ENCODE measurements around the gene PAM.

DNA sequence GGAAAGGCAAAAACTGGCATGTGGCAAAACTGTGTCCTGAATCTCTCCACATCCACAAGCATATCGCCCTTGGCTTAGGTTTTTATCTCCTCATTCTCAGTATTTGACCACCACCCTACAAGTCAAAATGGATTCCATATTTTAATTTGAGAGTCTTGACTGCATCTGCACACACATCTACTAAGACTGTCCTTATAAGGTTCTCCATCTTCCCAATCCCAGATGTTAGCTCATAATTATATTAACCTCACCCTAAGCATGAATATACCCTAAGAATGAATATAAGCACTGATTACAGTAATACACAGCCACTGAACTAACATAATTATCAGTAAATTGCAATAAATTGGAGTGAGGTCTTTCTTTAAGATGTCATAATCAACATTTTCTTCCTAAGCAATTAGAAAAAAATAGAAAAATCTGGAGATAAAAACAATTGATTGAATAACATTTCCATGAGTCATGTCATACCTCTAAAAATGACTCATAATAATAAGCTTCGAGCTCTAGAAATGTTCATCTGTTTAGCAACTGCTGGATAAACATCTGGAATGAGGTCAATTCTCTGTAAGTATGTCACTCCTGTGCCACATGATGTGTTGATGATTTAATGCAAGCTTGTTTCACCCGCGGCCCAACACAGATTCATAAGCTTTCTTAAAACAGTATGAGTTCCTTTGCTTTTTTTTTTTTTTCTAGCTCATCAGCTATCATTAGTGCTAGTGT is 39.9 kb upstream of the PAM start:
- TF ChIP-seq POLR2A (IDR thresholded peaks at IDR 0.05) (no peak), EP300 (IDR thresholded peaks at IDR 0.05) (no peak), POLR2AphosphoS5 (IDR thresholded peaks at IDR 0.05) (no peak)
- TF ChIP-seq, protein P1, sequence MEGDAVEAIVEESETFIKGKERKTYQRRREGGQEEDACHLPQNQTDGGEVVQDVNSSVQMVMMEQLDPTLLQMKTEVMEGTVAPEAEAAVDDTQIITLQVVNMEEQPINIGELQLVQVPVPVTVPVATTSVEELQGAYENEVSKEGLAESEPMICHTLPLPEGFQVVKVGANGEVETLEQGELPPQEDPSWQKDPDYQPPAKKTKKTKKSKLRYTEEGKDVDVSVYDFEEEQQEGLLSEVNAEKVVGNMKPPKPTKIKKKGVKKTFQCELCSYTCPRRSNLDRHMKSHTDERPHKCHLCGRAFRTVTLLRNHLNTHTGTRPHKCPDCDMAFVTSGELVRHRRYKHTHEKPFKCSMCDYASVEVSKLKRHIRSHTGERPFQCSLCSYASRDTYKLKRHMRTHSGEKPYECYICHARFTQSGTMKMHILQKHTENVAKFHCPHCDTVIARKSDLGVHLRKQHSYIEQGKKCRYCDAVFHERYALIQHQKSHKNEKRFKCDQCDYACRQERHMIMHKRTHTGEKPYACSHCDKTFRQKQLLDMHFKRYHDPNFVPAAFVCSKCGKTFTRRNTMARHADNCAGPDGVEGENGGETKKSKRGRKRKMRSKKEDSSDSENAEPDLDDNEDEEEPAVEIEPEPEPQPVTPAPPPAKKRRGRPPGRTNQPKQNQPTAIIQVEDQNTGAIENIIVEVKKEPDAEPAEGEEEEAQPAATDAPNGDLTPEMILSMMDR (IDR thresholded peaks at IDR 0.05): no peak
